ENCODE data around the gene TMEM63A.
"Not testable (repeated sequence)": the region's sequence is repeated elsewhere in the genome, so short reads cannot be mapped to it uniquely, and the experiment has no call there.

GRCh38 chr1:225796097-225796496 is 86.1 kb downstream of the TMEM63A start:
- not testable (repeated sequence) for TF ChIP-seq ZFX (IDR thresholded peaks at IDR 0.05); CTCF (conservative IDR thresholded peaks at IDR 0.05)
